Stimulated activated CD4-positive, alpha-beta T cell treated with anti-CD3 and anti-CD28 coated beads, Interleukin-15, amount 100 ng/mL, for 48 hours (primary cell): Measurements from ENCODE around the gene PXDC1.
"Not testable (repeated sequence)": the region's sequence is repeated elsewhere in the genome, so short reads cannot be mapped to it uniquely, and the experiment has no call there.

ENCODE experiments used
- DNase-seq, 2 donors: peaks; one replicate each; pipeline ENCODE4 v3.0.0-alpha.2; 2020; ENCODE audit warnings: low read depth in 2 of 2

The PXDC1 gene

DNA sequence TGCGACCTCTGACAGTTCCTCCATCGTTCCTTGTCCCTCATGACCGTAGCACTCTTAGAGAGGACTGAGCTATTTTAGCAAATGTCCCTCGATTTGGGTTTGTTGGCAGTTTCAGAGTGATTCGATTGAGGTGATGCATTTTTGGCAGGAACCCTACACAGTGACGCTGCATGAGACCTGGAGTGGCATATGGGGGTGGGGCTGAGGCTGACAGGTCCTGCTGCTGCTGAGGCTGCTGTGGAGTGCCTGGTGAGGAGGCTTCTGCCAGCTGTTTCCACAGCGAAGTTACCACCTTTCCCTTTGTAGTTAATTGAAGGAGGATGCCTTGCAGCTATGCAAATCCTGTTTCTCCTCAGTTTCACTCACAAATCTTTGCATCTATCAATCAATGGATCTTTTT, 19.8 kb downstream of the PXDC1 start:
- no peak for DNase-seq

DNA sequence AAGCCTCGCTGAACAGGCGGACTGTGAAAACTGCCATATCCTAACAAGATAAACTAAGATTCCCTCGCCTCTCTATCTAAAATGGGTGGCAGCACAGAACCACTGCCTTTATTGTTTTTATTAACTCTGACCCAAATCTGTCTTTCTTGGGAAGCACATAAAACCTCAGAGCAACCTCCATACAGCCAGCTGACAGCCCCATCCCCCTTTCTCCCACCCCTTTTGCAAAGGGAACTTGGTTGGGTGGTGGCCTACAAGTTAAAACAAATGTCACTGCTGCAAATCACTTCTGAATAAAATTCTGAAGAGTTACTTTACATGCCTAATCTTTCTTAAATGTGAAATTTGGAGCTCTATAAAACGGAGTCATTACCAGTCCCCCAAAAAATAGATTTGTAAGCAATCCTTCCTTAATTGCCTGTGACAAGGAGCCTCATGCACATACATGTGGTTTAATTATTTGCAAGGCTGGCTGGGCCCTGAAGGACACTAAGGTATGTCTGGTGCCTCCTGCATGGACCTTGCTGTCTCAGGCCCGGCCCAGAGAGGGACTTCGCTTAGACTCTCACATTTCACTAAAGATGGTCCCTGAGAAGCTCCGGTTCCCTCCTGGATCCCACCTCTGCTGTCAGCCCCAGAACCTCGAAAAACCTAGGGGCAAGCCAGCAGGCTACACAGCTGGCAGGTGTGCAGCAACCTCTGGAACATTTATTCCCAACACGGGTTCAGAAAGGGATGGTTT, 21.7 kb downstream of the PXDC1 start:
- no peak for DNase-seq

DNA sequence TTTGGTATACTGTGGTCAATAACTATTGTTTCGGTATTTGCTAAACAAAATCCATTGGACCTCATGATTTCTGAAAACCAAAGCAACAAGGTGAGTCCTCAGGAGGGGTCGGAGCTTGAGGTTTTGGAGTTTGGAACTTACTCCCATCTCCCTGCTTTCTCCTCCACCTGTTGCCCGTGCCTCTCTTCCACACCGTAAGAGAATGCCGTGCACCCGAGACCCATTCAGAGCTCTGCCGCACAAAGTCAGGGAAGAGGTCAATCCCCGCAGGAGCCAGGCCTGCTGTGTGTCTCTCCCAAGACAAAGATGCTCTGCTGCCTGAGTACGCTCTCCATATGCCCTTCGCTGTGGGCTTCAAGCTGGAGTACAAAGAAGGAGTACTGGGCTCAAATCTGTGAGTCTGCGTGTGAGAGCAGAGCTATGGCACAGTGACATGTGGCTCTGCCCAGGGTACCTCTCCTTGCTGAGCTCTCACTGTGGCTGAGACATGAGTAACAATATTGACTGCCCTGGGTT, 23.9 kb downstream of the PXDC1 start:
- DNase-seq: no peak

DNA sequence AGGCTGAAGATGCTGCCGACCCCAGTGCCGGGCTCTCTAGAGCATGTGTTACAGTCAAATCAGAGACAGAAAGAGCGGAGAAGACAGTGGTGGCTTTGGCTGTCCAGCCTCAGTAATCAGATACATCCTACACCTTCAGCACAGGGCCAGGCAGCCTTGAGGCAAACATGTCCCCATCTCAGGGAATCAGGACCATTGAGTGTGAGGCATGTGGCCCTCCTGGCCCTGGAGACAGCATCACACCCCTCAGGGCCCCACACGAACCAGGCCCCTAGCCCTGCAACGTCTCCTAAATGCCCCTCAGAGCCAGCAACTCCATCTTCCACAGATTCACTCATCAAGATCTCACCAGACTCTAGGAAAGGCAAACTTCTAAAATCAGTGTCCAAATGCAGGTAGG, 24.5 kb downstream of the PXDC1 start:
- no peak for DNase-seq

DNA sequence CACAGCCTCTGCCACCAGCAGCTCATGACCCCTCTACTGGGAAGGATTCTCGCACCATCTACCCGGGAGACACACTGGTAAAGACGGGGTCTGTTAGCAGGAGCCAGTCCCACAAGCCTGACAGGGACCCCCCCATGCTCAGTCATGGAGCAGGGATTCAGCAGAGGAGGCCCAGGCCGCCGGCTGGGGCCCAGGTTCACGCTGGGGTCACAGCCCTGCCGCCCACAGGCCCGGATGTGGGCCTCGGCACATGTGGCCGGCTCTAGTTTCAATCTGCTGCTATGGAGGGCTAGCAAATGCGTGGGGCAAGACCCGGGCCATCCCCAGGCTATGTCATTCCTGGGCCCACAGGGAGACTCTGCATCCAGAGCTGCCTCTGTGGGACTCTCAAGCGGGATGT, 25.1 kb downstream of the PXDC1 start:
- DNase-seq: no peak

DNA sequence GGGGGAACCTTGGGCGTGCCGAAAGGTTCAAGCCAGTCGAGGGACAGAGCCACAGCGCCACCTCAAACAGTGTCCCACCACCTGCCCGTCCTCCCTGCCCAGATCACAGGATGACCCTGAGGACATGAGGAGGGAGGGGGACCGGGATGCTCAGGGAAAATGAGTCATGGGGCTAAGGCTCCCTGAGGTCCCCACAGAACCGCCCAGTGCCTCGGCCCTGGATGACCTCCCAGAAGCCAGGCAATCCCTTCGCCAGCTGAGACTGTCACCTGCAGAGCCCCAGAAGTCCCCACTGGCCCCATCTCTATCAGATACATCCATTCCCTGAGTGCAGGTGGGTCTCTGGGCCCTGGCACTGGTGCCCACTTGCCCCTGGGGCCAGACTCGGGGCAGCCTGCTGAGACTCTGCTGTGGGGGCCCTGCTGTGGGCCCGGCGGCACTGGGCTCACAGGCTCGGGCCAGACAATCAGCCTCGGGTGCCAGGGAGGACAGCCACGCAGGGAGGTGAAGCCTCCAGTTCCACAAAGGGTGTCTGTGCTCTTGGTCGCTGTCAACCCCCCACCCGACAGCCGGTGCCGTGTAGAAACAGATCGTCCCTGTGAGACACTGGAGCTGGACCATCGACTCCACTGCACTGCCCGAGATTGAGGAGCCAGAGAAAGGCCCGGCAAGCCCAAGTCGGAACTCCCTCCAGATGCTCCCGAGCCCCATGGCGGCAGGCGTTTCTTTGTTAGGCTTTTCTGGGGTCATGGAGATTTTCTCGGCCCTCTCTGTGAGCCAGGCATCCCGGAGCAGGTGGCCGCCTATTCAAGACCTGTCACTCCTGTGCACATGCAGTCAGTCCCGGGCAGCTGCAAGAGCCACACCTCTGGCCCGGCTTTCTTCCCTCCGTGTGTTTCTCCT, 26.1 kb downstream of the PXDC1 start:
- no peak for DNase-seq

DNA sequence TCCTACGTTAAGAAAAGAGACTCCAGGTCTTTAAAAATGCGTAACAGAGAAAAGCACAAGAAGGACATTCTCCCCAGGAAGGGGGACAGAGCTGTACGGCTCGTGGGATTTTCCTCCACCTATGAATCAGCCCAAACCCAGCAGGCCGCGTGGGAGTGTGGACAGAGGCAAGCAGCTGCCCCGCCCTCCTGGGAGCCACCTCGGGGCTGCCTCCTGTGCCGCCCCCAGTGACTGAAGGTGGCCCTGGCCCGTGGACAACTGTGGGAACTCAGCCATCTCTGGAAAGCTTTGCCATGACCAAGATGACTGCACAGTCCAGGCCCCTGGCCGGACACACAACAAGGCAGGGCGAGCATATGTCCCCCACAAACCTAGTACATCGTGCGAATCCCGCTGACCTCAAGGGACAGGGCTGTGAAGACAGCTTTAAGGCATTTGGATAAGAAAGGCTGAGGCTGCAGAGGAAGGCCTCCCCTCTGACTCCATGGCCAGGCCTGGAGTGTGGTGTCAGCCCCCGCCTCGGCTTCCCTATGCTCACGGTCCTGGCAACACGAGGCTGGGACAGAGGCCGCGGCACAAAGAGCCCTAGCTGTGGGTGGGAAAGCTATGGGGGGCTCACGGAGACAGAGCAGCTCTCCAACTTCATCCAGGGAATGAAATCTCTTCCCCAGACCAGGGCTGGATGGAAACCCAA, 26.9 kb downstream of the PXDC1 start:
- no peak for DNase-seq

DNA sequence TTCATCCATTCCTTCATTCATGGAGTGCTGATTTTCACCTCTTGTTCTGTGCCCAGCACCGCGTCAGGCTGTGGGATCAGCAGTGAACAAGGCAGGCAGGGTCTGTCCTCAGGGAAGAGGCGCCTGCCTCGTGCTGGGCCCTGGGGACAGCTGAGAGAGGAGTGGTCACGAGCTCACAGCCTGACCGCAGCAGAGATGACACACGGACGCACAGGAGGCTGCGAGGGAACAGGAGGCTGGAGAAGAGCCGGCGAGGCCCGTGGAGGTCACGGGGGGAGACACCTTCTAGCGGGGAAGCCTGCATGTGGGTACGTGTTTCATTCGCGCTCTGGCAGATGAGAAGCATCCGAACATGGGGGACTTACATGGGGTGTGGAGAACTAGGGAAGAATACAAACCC, 27.5 kb downstream of the PXDC1 start:
- no peak for DNase-seq

DNA sequence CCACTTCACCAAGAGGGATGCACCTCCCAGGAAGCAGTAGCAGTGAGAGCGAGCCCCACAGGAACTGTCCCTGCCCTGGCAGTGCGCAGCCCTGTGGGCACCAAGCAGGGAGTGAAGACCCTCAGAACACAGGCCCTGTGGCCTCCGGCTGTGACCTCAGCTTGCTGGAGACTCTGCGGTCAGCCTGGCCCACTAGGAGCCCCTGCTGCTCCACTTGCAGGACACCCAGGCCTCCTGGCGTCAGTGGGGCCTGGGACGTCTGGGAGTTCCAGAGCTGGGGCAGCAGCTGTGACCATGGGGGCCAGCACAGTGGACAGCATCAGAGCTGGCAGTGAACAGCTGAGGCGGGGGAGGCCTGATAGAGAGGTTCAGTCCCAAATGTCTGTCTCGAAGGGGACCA, 28.3 kb downstream of the PXDC1 start:
- no peak for DNase-seq

DNA sequence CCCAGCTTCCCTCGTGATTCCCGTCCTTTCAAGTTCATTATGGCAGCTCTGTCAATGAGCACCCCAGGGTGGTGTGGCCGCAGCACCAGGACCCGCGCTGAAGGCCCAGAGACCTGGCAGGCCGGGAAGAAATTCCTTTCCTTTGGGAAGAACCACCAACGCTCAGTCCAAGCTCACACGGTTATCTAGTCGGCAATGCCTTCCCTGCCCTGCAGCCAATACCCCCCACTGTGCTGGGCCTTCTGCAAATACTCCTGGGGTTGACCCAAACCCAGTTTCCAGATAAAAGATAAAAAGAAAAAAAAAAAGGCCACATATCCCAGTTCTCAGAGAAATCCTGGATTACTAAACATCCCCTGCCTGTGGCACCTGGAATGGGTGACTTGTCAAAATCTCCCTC, 28.7 kb downstream of the PXDC1 start:
- no peak for DNase-seq

DNA sequence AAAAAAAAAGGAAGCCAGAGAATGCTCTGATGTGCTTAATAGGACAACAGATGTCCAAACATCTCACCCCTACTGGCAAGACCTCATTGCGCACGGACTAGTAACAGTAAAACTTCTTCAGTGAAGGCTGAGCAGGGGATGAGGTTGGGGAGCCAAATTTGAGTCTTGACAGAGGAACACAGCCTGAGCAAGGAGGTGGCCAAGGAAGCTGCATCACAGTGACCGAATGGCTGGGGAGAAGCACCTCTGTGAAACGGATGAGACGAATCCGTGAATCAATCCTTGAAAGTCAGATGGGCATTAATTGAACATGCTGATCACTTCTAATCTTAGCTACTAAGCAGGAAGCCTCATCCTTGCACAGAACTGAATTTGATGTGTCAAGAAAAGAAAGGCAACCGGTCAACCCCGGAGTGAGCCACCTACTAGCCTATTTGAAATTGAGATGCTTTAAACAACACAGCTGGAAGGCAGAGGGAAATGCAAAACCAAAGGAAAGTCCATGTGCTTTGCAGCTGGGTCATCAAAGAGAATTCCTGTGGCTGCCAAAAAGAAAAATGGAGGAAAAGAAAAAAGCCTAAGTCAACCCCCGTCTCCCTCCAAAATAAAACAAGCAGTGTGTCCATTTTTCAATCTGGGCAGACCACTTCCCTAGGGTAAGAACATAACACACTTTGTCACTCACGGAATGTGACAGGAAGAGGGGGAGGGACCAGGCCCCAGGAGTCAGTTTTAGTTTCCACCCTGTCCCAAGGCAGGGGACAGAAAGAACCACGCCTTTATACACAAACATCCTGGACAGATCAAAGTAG, 29.5 kb downstream of the PXDC1 start:
- no peak for DNase-seq

DNA sequence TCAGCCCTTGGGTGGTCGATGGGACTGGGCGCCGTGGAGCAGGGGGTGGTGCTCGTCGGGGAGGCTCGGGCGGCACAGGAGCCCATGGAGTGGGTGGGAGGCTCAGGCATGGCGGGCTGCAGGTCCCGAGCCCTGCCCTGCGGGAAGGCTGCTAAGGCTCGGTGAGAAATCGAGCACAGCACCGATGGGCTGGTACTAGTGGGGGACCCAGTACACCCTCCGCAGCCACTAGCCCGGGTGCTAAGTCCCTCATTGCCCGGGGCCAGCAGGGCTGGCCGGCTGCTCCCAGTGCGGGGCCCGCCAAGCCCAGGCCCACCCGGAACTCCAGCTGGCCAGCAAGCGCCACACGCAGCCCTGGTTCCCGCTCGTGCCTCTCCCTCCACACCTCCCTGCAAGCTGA, 30.7 kb downstream of the PXDC1 start:
- DNase-seq: not testable (repeated sequence)

DNA sequence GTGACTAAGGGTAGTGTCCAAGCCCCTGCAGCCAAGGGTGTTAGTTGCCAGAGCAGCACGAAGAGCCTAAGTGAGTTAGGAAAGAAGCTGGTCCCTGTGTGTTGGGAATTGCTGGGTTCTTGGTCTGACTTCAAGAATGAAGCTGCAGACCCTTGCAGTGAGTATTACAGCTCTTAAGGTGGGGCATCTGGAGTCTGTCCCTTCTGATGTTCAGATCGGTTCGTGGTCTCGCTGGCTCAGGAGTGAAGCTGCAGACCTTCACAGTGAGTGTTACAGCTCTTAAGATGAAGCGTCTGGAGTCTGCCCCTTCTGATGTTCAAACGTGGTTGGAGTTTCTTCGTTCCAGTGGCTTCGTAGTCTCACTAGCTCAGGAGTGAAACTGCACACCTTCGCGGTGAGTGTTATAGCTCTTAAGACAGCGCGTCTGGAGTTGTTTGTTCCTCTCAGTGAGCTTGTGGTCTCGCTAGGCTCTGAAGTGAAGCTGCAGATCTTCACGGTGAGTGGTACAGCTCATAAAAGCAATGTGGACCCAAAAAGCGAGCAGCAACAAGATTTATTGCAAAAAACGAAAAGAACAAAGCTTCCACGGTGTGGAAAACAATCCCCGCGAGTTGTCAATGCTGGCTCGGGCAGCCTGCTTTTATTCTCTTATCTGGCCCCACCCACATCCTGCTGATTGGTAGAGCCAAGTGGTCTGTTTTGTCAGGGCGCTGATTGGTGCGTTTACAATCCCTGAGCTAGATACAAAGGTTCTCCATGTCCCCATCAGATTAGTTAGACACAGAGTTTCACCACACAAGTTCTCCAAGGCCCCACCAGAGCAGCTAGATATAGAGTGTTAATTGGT, 31.8 kb downstream of the PXDC1 start:
- DNase-seq: no peak

DNA sequence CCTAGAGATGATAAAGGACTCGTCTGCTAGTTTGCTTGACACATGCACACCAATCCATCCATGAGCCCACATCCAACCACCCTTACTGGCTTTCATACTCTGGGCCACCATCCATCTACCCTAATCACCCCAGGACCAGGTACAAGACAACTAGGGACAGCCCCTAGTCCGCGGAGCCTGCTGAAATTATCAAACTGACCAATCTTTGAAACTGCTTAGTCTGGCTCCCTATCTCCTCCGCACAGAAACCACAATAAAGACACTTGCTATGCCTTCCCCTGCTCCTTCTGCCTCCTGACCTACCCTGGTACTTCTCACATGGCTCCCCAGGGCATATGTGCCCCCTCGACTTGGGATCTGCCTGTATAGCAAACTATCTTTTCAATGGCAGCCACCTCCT, 33.1 kb downstream of the PXDC1 start:
- no peak for DNase-seq

DNA sequence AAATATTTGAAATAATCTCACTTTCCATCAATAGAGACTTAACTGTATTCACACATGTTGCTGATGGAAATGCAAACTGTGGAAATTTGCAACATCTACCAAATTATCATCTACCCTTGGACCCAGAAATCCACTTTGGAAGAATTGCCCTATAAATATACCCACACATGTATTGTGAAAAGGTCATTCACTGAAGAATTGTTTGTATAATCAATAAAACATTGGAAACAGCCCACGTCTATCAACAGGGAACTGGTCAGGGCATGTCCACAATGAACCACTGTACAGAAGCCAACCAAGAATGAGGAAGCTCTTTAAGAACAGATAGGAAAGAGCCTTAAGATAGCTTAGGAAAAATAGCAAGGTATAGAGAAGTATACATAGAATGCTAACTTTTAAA, 36.2 kb downstream of the PXDC1 start:
- DNase-seq: no peak

DNA sequence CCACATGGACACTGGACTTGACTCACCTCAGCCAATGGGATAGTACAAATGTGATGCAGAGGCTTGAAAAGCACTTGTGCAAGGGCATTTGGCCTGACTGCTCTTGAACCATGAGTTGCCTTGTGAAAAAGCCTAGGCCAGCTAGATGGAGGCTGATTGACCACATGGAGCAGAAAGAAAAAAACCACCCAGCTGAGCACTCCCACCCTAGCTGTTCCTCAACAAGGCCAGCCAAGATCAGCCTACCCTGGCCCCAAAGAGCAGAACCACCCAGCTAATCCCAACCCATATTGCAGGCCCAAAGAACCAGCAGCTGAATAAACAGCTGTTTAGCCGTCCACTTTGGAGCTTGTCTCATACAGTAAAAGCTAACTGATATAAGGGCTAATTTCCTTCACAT, 36.7 kb downstream of the PXDC1 start:
- no peak for DNase-seq

DNA sequence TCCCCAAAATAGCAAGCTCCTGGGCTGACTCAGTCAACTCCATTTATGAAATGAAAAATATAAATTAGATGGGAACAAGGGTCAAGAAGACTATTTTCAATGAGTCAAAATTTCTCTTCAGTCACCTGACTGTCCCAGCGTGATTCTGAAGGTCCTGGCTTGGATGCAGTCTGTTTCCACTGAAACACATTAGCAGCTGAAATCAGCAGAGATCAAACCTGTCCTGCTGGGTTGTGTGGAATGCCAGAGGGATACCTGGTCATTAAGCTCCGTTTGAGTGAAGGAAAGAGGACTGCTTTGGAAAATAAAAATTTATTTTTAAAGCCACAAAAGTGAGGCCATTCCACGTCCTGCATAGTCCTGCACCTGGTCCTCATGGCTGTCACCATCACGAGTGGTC, 37.4 kb downstream of the PXDC1 start:
- DNase-seq: no peak

DNA sequence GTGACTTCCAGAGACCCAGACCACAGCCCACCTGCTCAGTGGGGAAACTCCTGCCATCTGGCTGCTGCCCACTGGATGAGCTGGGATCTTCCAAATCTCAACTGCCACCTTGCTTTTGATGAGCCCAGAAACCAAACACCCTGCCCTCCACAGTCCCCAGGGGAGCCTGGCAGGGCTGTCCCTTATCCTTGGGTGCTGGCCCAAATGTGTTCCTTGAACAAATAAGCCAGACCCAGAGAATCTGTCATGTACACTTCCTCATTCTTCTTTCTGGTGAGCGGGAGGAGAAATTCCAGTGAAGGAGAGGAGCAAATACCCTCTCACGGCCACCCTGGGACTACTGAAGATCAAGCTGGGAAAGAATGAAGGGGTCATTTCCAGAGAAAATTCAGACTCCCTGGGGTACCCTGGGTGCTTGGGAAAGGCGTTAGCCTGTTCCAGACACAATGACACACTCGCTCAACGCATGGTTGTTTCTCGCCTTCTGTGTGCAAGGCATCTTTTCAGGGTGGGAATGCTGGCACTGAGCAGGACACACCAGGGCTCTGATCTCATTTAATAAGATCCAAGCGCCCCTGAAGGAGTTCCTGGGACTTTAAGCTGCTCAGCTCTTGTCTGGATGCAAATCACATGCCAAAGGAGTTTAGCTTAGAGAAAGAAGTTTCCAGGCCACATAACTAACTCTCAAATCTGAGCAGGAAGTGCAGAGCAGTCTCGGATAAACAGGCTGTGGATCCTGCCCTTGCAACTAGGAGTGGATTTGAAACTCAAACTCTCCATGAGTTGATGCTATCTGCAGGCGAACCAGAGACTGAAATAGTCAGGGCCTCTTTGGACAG, 38.5 kb downstream of the PXDC1 start:
- DNase-seq: no peak

DNA sequence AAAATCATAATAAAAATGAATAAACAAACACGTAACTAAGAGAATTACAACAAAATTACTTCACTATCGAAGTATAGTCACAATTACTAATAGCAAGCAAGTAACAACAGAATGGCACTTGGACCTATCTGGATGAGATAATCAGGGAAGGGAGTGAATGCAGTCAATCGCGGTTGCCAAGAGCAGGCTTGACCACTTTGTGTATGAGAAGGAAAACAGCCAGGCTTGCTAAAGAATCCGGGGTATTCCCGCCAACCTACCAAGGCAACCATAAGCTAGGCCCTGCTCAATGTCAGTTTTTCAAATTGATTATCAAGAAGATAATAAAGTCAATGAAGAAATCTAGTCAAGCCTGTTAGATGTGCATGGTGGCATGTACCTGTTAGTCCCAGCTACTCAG, 39.7 kb downstream of the PXDC1 start:
- DNase-seq: no peak

DNA sequence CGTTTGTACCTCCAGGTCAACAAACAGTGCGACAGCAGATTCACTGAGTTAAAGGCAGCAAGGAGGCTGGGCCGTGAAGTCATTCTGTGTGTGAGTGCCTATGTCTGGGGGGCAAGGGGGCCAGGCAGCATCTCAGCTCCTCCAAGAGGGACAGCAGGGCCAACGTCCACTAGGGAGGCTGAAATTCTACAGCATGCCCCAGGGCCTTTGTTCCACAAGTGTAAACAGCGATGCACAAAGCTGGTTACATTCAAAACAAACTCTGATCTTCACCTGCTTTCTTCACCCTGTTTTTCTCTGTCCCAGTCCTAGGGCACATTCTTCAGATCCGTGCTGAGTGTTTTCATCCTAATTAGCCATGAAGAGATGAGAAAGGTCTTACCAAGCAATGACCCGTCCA, 41.1 kb downstream of the PXDC1 start:
- DNase-seq: no peak
